ENCODE results near the gene PPARG. TPM values are rescaled to one million over a fixed set of nuclear protein-coding genes. Genes with fewer than 3 reads are reported as not detected.

Gene PPARG
- total and polyA plus RNA-seq, 2 of the 8 experiments (the other 6 are each of a cell fraction or from before 2014, with no cell fraction given) = 0.06 TPM; not detected in 1

- Histone ChIP-seq H2AK5ac (ENCODE audit: low read depth, low read length) (no peak overlapping the region), H2BK15ac (ENCODE audit: low read length) (no peak overlapping the region), H3K79me1 (ENCODE audit: low read depth, low read length) (no peaks in the 10 kb centered on the region), H2AFZ (ENCODE audit: low read length) (no peak overlapping the region), H3K4me3 (ENCODE audit: extremely low read depth in 1 of 4, insufficient read depth in 2 of 4, low read depth in 3 of 4, low read length in 4 of 4) (no peak overlapping the region), H3K9ac (replicated peaks in 1 of 4; ENCODE audit: extremely low read depth in 1 of 4, low read depth in 3 of 4, low read length in 3 of 4) (no peak overlapping the region), H3K4me1 (replicated peaks in 1 of 4; ENCODE audit: control insufficient read depth in 3 of 4, insufficient read depth in 4 of 4, low read length in 3 of 4) (no peaks in the 10 kb centered on the region), H3K23me2 (ENCODE audit: low read depth, low read length) (no peaks in the 10 kb centered on the region), H3K9me3 (ENCODE audit: insufficient read depth in 2 of 2, low read depth in 1 of 2, low read length in 1 of 2) (0 out of 4 replicates have a peak, but pooled peaks cover 0 to 2% of the 10 kb centered on the region in 2 experiments), H2BK120ac (replicated peaks; ENCODE audit: low read depth, low read length) (no peak overlapping the region), H2BK20ac (ENCODE audit: low read length) (no peak overlapping the region), H4K8ac (ENCODE audit: extremely low read depth, insufficient read depth, low read length) (no peak overlapping the region), H3K27me3 (replicated peaks in 1 of 4; ENCODE audit: control insufficient read depth in 3 of 4, extremely low read depth in 1 of 4, insufficient read depth in 3 of 4, low read length in 3 of 4) (no peaks in the 10 kb centered on the region), H3K4ac (replicated peaks; ENCODE audit: insufficient read length, low read depth, low read length) (no peak overlapping the region), H4K91ac (replicated peaks; ENCODE audit: insufficient read length, low read length) (no peak overlapping the region), H3K4me2 (ENCODE audit: insufficient read depth in 1 of 2, low read depth in 2 of 2, low read length in 2 of 2) (no peak overlapping the region), H3K79me2 (ENCODE audit: control insufficient read depth in 1 of 2, insufficient read depth in 2 of 2, low read length in 2 of 2) (no peaks in the 10 kb centered on the region), H4K5ac (ENCODE audit: insufficient read length, low read depth, low read length) (no peak overlapping the region), H2BK5ac (ENCODE audit: low read depth, low read length) (no peak overlapping the region), H3K23ac (ENCODE audit: insufficient read length) (no peak overlapping the region), H3K36me3 (ENCODE audit: control insufficient read depth in 2 of 4, insufficient read depth in 4 of 4, low read length in 3 of 4) (no peaks in the 10 kb centered on the region), H3K14ac (ENCODE audit: insufficient read length) (no peak overlapping the region), H3K18ac (ENCODE audit: extremely low read depth, low read length) (no peak overlapping the region), H3K56ac (replicated peaks; ENCODE audit: insufficient read length, low read depth, low read length) (no peak overlapping the region), H4K20me1 (replicated peaks in 1 of 2; ENCODE audit: control insufficient read depth in 1 of 2, insufficient read depth in 2 of 2, low read length in 2 of 2) (no peaks in the 10 kb centered on the region), H3K27ac (ENCODE audit: low read depth, low read length) (no peak overlapping the region), H2BK12ac (ENCODE audit: low read depth, low read length) (no peak overlapping the region)
- WGBS, 2 experiments (ENCODE audit: extremely low coverage in 1 of 2, insufficient coverage in 1 of 2, insufficient read length in 1 of 2, insufficient replicate concordance in 2 of 2, low coverage in 1 of 2, low lambda C conversion rate in 2 of 2, missing lambda C conversion rate in 1 of 2) = 69% methylated on average over 1 of the region's 1 CpG; no CpG with 5 or more reads in 1 of the 2 experiments
- no peak for DNase-seq (ENCODE audit: low read depth in 1 of 2, low spot score in 2 of 2)
- ChIA-PET POLR2A (ENCODE audit: partially characterized antibody) (no interaction called here), CTCF (ENCODE audit: partially characterized antibody) (interaction anchor here (0.7 kb wide), 2 partner anchors 49 to 77 kb away, joined by 3 read pairs; no protein-coding TSS in a partner anchor)
- no peak for FAIRE-seq
- no peak for TF ChIP-seq TCF12 (IDR thresholded peaks at IDR 0.05; ENCODE audit: low read depth, low read length)
- TF ChIP-seq RBBP5 (IDR thresholded peaks at IDR 0.05; ENCODE audit: borderline replicate concordance, low read depth, low read length) = no peak
- no peak for TF ChIP-seq EGR1 (IDR thresholded peaks at IDR 0.05; ENCODE audit: borderline replicate concordance, low read depth, low read length)
- TF ChIP-seq CHD1 (IDR thresholded peaks at IDR 0.05; ENCODE audit: low read depth, low read length) = no peak
- no peak for TF ChIP-seq CHD2 (IDR thresholded peaks at IDR 0.05; ENCODE audit: low read length)
- no peak for TF ChIP-seq CBX8 (IDR thresholded peaks at IDR 0.05; ENCODE audit: borderline replicate concordance, low read depth, low read length)
- no peak for TF ChIP-seq KDM1A (IDR thresholded peaks at IDR 0.05; ENCODE audit: borderline replicate concordance, low read length)
- TF ChIP-seq ASH2L (IDR thresholded peaks at IDR 0.05; ENCODE audit: low read length) = no peak
- TF ChIP-seq BACH1 (IDR thresholded peaks at IDR 0.05; ENCODE audit: low read length) = no peak
These were observed 80.7 kb downstream of the PPARG start for GRCh38 chr3:12369598-12369997.
